Measurements from ENCODE around the gene HAUS5. TPM values are rescaled to one million over a fixed set of nuclear protein-coding genes. Genes with fewer than 3 reads are reported as not detected.

The HAUS5 gene
- total RNA-seq, 1 experiment from 2014 or later: 25.9 TPM

GRCh38 chr19:35642312-35642711 lies 29.8 kb downstream of the HAUS5 start:
- no TSS peak for BruUV-seq (replicated peaks)
- H3K4me3 ChIP-seq (ENCODE audit: low read length): no peak overlapping the region
- no peaks in the 10 kb centered on the region; the same call in 1 of the 2 replicates for H3K36me3 ChIP-seq (ENCODE audit: low read depth, low read length)
- no peak overlapping the region for H3K27ac ChIP-seq (ENCODE audit: low read length)
- intact Hi-C loops (cut with micrococcal nuclease): loop anchor here (5.0 kb wide), 1 partner anchor 130 kb away; the partner anchor contains the start of gene DMKN
- TF ChIP-seq EZH2 (IDR thresholded peaks at IDR 0.05; ENCODE audit: low read length, unreplicated experiment) (no peak), EZH2phosphoT487 (IDR thresholded peaks at IDR 0.05; ENCODE audit: borderline replicate concordance, low read length) (no peak)
- TF ChIP-seq, protein P1, sequence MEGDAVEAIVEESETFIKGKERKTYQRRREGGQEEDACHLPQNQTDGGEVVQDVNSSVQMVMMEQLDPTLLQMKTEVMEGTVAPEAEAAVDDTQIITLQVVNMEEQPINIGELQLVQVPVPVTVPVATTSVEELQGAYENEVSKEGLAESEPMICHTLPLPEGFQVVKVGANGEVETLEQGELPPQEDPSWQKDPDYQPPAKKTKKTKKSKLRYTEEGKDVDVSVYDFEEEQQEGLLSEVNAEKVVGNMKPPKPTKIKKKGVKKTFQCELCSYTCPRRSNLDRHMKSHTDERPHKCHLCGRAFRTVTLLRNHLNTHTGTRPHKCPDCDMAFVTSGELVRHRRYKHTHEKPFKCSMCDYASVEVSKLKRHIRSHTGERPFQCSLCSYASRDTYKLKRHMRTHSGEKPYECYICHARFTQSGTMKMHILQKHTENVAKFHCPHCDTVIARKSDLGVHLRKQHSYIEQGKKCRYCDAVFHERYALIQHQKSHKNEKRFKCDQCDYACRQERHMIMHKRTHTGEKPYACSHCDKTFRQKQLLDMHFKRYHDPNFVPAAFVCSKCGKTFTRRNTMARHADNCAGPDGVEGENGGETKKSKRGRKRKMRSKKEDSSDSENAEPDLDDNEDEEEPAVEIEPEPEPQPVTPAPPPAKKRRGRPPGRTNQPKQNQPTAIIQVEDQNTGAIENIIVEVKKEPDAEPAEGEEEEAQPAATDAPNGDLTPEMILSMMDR (conservative IDR thresholded peaks at IDR 0.05; ENCODE audit: low read depth, low read length): no peak
- no peaks in the 10 kb centered on the region for H3F3A ChIP-seq (ENCODE audit: low read length, unreplicated experiment)
- no peaks in the 10 kb centered on the region for H4K20me1 ChIP-seq (ENCODE audit: low read length)
- CTCF ChIA-PET: no interaction called here
- H3K27me3 ChIP-seq (ENCODE audit: low read length): no peaks in the 10 kb centered on the region
- no peaks in the 10 kb centered on the region for H3K79me2 ChIP-seq (ENCODE audit: low read length)
- ATAC-seq (no peak), DNase-seq (no peak)
- H3K4me2 ChIP-seq (ENCODE audit: low read length): no peak overlapping the region
- no peak overlapping the region for H2AFZ ChIP-seq (ENCODE audit: low read length)
- POLR2A ChIA-PET (ENCODE audit: unreplicated experiment): no interaction called here
- H3K9me3 ChIP-seq (ENCODE audit: low read length): no peaks in the 10 kb centered on the region
- peaks cover 8% of the 10 kb centered on the region; the same call in 1 of the 2 replicates for H3K4me1 ChIP-seq (ENCODE audit: insufficient read depth, low read length)
- H3K9ac ChIP-seq (ENCODE audit: low read length): no peak overlapping the region
- H3K9me2 ChIP-seq (replicated peaks; ENCODE audit: low read length): no peaks in the 10 kb centered on the region

DNA sequence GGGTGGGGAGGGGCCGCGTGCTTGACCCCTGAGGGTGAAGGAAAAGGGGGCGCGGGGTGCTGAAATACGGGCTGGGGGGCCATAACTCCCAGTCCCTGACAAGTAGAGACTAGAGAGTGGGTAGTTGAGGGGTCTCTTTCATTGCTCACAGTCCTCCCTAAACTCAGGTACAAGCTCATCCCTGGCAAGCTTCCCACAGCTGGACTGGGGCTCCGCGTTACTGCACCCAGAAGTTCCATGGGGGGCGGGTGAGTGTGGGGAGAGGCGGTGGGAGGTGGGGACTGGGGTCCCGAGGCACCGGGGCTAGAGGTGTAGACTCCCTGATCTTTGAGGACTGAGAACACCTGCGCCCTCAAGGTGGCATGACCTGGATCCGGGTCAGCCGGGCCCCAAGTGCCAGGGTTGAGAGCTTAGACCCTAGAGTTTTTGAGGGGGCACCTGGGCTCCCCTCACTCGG lies 30.3 kb downstream of the HAUS5 start:
- TSS peak; percentile 8 for BruUV-seq (replicated peaks)
- H3K9me2 ChIP-seq (replicated peaks; ENCODE audit: low read length): no peaks in the 10 kb centered on the region
- no peaks in the 10 kb centered on the region for H4K20me1 ChIP-seq (ENCODE audit: low read length)
- DNase-seq (no peak), ATAC-seq (no peak)
- no peak overlapping the region for H3K27ac ChIP-seq (ENCODE audit: low read length)
- H3K4me1 ChIP-seq (ENCODE audit: insufficient read depth, low read length): peaks cover 11% of the 10 kb centered on the region; the same call in 1 of the 2 replicates
- peak overlapping the region; percentile 98 for H3K4me2 ChIP-seq (ENCODE audit: low read length)
- peak overlapping the region; percentile 66 for H3K9ac ChIP-seq (ENCODE audit: low read length)
- H3K79me2 ChIP-seq (ENCODE audit: low read length): no peaks in the 10 kb centered on the region
- ChIA-PET CTCF (no interaction called here), POLR2A (ENCODE audit: unreplicated experiment) (no interaction called here)
- H3K27me3 ChIP-seq (ENCODE audit: low read length): no peaks in the 10 kb centered on the region
- peak overlapping the region; percentile 98 for H2AFZ ChIP-seq (ENCODE audit: low read length)
- H3F3A ChIP-seq (ENCODE audit: low read length, unreplicated experiment): no peaks in the 10 kb centered on the region
- TF ChIP-seq EZH2phosphoT487 (IDR thresholded peaks at IDR 0.05; ENCODE audit: borderline replicate concordance, low read length) (no peak), EZH2 (IDR thresholded peaks at IDR 0.05; ENCODE audit: low read length, unreplicated experiment) (no peak)
- TF ChIP-seq, protein P1 (conservative IDR thresholded peaks at IDR 0.05; ENCODE audit: low read depth, low read length): no peak
- intact Hi-C loops (cut with micrococcal nuclease): loop anchor here (5.0 kb wide), 1 partner anchor 131 kb away; the partner anchor contains the start of gene DMKN
- H3K36me3 ChIP-seq (ENCODE audit: low read depth, low read length): no peaks in the 10 kb centered on the region
- H3K4me3 ChIP-seq (ENCODE audit: low read length): peak overlapping the region; percentile 74
- H3K9me3 ChIP-seq (ENCODE audit: low read length): no peaks in the 10 kb centered on the region

Data from PC-3 (cell line).